ENCODE data around the gene HOXB8. TPM values are rescaled to one million over a fixed set of nuclear protein-coding genes. Genes with fewer than 3 reads are reported as not detected.

Gene HOXB8
- total RNA-seq, 1 experiment from 2014 or later, result 0.70 TPM

- TF ChIP-seq CTCF (conservative IDR thresholded peaks at IDR 0.05) (no peak), EZH2 (IDR thresholded peaks at IDR 0.05; ENCODE audit: low read depth) (no peak)
- H3K4me1 ChIP-seq (replicated peaks; ENCODE audit: insufficient read depth), result peaks cover 3% of the 10 kb centered on the region; the same call in 1 of the 2 replicates
- no TSS peak for BruUV-seq (replicated peaks)
- H2AFZ ChIP-seq, result peak overlapping the region; percentile 86
- POLR2A ChIA-PET (ENCODE audit: unreplicated experiment), result no interaction called here
- H3K4me3 ChIP-seq, result peak overlapping the region; percentile 70
- H4K20me1 ChIP-seq (ENCODE audit: insufficient read depth), result no peaks in the 10 kb centered on the region; the same call in 1 of the 2 replicates
- H3K27me3 ChIP-seq (ENCODE audit: insufficient read depth, low read depth), result peaks cover 28% of the 10 kb centered on the region; the same call in 1 of the 2 replicates
- peak overlapping the region; percentile 96 for H3K4me2 ChIP-seq
- H3K79me2 ChIP-seq (ENCODE audit: low read depth), result no peaks in the 10 kb centered on the region
- intact Hi-C loops (cut with micrococcal nuclease; ENCODE audit: unreplicated experiment), result no loop called here
- no peak for DNase-seq
- H3K27ac ChIP-seq, result no peak overlapping the region
- no peaks in the 10 kb centered on the region for H3K9me3 ChIP-seq (ENCODE audit: insufficient read depth, low read depth)
- H3F3A ChIP-seq (ENCODE audit: insufficient read depth, low read depth), result peaks cover 13% of the 10 kb centered on the region; the same call in 1 of the 2 replicates
- no peaks in the 10 kb centered on the region for H3K9me2 ChIP-seq (ENCODE audit: insufficient read depth)
- H3K36me3 ChIP-seq (ENCODE audit: low read depth), result no peaks in the 10 kb centered on the region
- CTCF ChIA-PET, result interaction anchor here (3.0 kb wide), 1 partner anchor 9 kb away, joined by 9 read pairs; no protein-coding TSS in a partner anchor
Measured at GRCh38 chr17:48627118-48627597, 12.1 kb upstream of the HOXB8 start.

GRCh38 chr17:48626245-48627117 lies 11.4 kb upstream of the HOXB8 start, which contains the start of gene HOXB9:
HOXB9 (minus strand) TSS chr17:48626358; CDS start chr17:48626269, 89 bp downstream.
- no TSS peak for BruUV-seq (replicated peaks)

More at GRCh38 chr17:48626245-48627117, 11.4 kb upstream of the HOXB8 start, which contains the start of gene HOXB9:
- peak in 1 of 2 experiments; percentile 42 for DNase-seq
- no peaks in the 10 kb centered on the region for H3K9me3 ChIP-seq (ENCODE audit: insufficient read depth, low read depth)
- peaks cover 13% of the 10 kb centered on the region; the same call in 1 of the 2 replicates for H3F3A ChIP-seq (ENCODE audit: insufficient read depth, low read depth)
- H3K9me2 ChIP-seq (ENCODE audit: insufficient read depth), result no peaks in the 10 kb centered on the region
- no peaks in the 10 kb centered on the region for H3K36me3 ChIP-seq (ENCODE audit: low read depth)
- POLR2A ChIA-PET (ENCODE audit: unreplicated experiment), result no interaction called here
- no peaks in the 10 kb centered on the region for H3K79me2 ChIP-seq (ENCODE audit: low read depth)
- peak within 1 kb of the TSS; percentile 61 for H3K27ac ChIP-seq
- CTCF ChIA-PET, result interaction anchor here (3.0 kb wide), 1 partner anchor 10 kb away, joined by 9 read pairs; no protein-coding TSS in a partner anchor
- intact Hi-C loops (cut with micrococcal nuclease; ENCODE audit: unreplicated experiment), result no loop called here
- peak within 1 kb of the TSS; percentile 86 for H2AFZ ChIP-seq
- no peaks in the 10 kb centered on the region; the same call in 1 of the 2 replicates for H4K20me1 ChIP-seq (ENCODE audit: insufficient read depth)
- TF ChIP-seq CTCF (conservative IDR thresholded peaks at IDR 0.05) (no peak), EZH2 (IDR thresholded peaks at IDR 0.05; ENCODE audit: low read depth) (no peak)
- H3K4me2 ChIP-seq, result peak within 1 kb of the TSS; percentile 96
- H3K4me1 ChIP-seq (replicated peaks; ENCODE audit: insufficient read depth), result peaks cover 3% of the 10 kb centered on the region; the same call in 1 of the 2 replicates
- peak within 1 kb of the TSS; percentile 70 for H3K4me3 ChIP-seq
- peaks cover 22% of the 10 kb centered on the region; the same call in 1 of the 2 replicates for H3K27me3 ChIP-seq (ENCODE audit: insufficient read depth, low read depth)
